ENCODE data around the gene SLC25A42.
A peak's percentile ranks its signal among the peaks of the same experiment; 100 is the strongest.
"Not testable (repeated sequence)": the region's sequence is repeated elsewhere in the genome, so short reads cannot be mapped to it uniquely, and the experiment has no call there.

SLC25A42 gene

GRCh38 chr19:19134687-19135158 is 70.9 kb downstream of the SLC25A42 start:
- DNase-seq (ENCODE audit: low read depth in 3 of 3): peak in 1 of 3 donors; percentile 35

- DNase-seq (ENCODE audit: low read depth in 3 of 3): not testable (repeated sequence)
Observed at GRCh38 chr19:19135713-19136112, 71.9 kb downstream of the SLC25A42 start.

GRCh38 chr19:19137556-19138108 is 73.8 kb downstream of the SLC25A42 start:
- DNase-seq (ENCODE audit: low read depth in 3 of 3): no peak

GRCh38 chr19:19138109-19138981 is 74.6 kb downstream of the SLC25A42 start, which contains the start of gene TMEM161A:
TSS of gene TMEM161A (minus strand) at chr19:19138478. CDS start at chr19:19138428, 50 bp downstream.
- DNase-seq (ENCODE audit: low read depth in 3 of 3): peak; percentile 94 to 96 (median 95)

GRCh38 chr19:19139876-19140229 is 76.1 kb downstream of the SLC25A42 start:
- DNase-seq (ENCODE audit: low read depth in 3 of 3): no peak

GRCh38 chr19:19140476-19140875 is 76.7 kb downstream of the SLC25A42 start:
- DNase-seq (ENCODE audit: low read depth in 3 of 3): no peak

GRCh38 chr19:19142347-19142746 is 78.6 kb downstream of the SLC25A42 start:
- no peak for DNase-seq (ENCODE audit: low read depth in 3 of 3)

GRCh38 chr19:19145281-19145680 is 81.5 kb downstream of the SLC25A42 start:
- DNase-seq (ENCODE audit: low read depth in 3 of 3): no peak

- peak; percentile 74 to 85 (median 82) for DNase-seq (ENCODE audit: low read depth in 3 of 3)
Observed at GRCh38 chr19:19145684-19146608, 82.2 kb downstream of the SLC25A42 start.

- DNase-seq (ENCODE audit: low read depth in 3 of 3): no peak
Observed at GRCh38 chr19:19146865-19147264, 83.1 kb downstream of the SLC25A42 start.

- DNase-seq (ENCODE audit: low read depth in 3 of 3): no peak
Observed at GRCh38 chr19:19147344-19147743, 83.5 kb downstream of the SLC25A42 start.

GRCh38 chr19:19148504-19148903 is 84.7 kb downstream of the SLC25A42 start:
- DNase-seq (ENCODE audit: low read depth in 3 of 3): not testable (repeated sequence)

GRCh38 chr19:19149435-19149834 is 85.6 kb downstream of the SLC25A42 start:
- no peak for DNase-seq (ENCODE audit: low read depth in 3 of 3)

- no peak for DNase-seq (ENCODE audit: low read depth in 3 of 3)
Observed at GRCh38 chr19:19151418-19151817, 87.6 kb downstream of the SLC25A42 start.

GRCh38 chr19:19152668-19153384 is 89.0 kb downstream of the SLC25A42 start:
- no peak for DNase-seq (ENCODE audit: low read depth in 3 of 3)

- no peak for DNase-seq (ENCODE audit: low read depth in 3 of 3)
Observed at GRCh38 chr19:19154768-19155494, 91.1 kb downstream of the SLC25A42 start.

- DNase-seq (ENCODE audit: low read depth in 3 of 3): no peak
Observed at GRCh38 chr19:19155495-19156219, 91.9 kb downstream of the SLC25A42 start.

- DNase-seq (ENCODE audit: low read depth in 3 of 3): no peak
Observed at GRCh38 chr19:19157808-19158207, 94.0 kb downstream of the SLC25A42 start.

- no peak for DNase-seq (ENCODE audit: low read depth in 3 of 3)
Observed at GRCh38 chr19:19159534-19159933, 95.7 kb downstream of the SLC25A42 start.

- DNase-seq (ENCODE audit: low read depth in 3 of 3): no peak
Observed at GRCh38 chr19:19160461-19161035, 96.8 kb downstream of the SLC25A42 start.
